Parathyroid adenoma (tissue), 2 donors: ENCODE measurements around the gene PCNX2.

Experiments
- H2AFZ ChIP-seq: fragments of 300-600 bp; sonication (generic); one replicate; pipeline ENCODE4 v1.7.0; 2017; ENCODE audit warnings: antibody characterized with exemption, mild to moderate bottlenecking
- H3K27ac ChIP-seq: fragments of 300-600 bp; sonication (generic); one replicate; pipeline ENCODE4 v1.7.0; 2017
- H3K27me3 ChIP-seq: fragments of 300-600 bp; sonication (generic); one replicate; pipeline ENCODE4 v1.7.0; 2017; ENCODE audit warnings: low read length; ENCODE audit not compliant: control insufficient read depth, insufficient read depth
- H3K36me3 ChIP-seq: fragments of 300-600 bp; sonication (generic); one replicate; pipeline ENCODE4 v1.7.0; 2017; ENCODE audit warnings: low read length; ENCODE audit not compliant: control insufficient read depth, insufficient read depth
- H3K4me1 ChIP-seq: fragments of 300-600 bp; sonication (generic); one replicate; pipeline ENCODE4 v1.7.0; 2017; ENCODE audit warnings: control low read depth
- H3K4me2 ChIP-seq: fragments of 300-600 bp; sonication (generic); one replicate; pipeline ENCODE4 v1.7.0; 2017; ENCODE audit warnings: low read length
- H3K4me3 ChIP-seq: fragments of 300-600 bp; sonication (generic); one replicate; pipeline ENCODE4 v1.7.0; 2017; ENCODE audit warnings: low read depth, low read length
- H3K79me2 ChIP-seq: fragments of 300-600 bp; sonication (generic); one replicate; pipeline ENCODE4 v1.7.0; 2017; ENCODE audit warnings: control low read depth
- H3K9ac ChIP-seq: fragments of 300-600 bp; sonication (generic); one replicate; pipeline ENCODE4 v1.7.0; 2017; ENCODE audit warnings: mild to moderate bottlenecking
- H3K9me3 ChIP-seq: fragments of 300-600 bp; sonication (generic); one replicate; pipeline ENCODE4 v1.7.0; 2017; ENCODE audit warnings: low read length; ENCODE audit not compliant: control insufficient read depth
- TF ChIP-seq, protein P1 (sequence below): fragments of 300-600 bp; sonication (generic); IDR thresholded peaks from one replicate; pipeline ENCODE4 v1.7.0; 2017; ENCODE audit warnings: antibody characterized with exemption, mild to moderate bottlenecking
- donor health status: primary hyperparathyroidism.

The PCNX2 gene

DNA sequence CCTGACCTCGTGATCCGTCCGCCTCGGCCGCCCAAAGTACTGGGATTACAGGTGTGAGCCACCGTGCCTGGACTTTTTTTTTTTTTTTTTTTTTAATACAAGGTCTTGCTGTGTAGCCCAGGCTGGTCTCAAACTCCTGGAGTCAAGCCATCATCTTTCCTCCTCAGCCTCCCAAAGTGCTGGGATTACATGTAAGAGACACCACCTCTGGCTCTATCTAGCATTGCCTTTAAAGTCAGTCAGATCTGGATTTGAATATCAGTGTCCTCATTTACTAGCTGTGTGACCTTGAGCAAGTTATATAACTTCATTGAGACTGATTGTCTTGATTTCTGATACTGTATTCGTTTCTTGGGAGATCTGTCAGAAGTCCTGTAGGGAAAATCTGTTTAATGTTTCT is 38.6 kb upstream of the PCNX2 start:
- TF ChIP-seq, protein P1, sequence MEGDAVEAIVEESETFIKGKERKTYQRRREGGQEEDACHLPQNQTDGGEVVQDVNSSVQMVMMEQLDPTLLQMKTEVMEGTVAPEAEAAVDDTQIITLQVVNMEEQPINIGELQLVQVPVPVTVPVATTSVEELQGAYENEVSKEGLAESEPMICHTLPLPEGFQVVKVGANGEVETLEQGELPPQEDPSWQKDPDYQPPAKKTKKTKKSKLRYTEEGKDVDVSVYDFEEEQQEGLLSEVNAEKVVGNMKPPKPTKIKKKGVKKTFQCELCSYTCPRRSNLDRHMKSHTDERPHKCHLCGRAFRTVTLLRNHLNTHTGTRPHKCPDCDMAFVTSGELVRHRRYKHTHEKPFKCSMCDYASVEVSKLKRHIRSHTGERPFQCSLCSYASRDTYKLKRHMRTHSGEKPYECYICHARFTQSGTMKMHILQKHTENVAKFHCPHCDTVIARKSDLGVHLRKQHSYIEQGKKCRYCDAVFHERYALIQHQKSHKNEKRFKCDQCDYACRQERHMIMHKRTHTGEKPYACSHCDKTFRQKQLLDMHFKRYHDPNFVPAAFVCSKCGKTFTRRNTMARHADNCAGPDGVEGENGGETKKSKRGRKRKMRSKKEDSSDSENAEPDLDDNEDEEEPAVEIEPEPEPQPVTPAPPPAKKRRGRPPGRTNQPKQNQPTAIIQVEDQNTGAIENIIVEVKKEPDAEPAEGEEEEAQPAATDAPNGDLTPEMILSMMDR = no peak
- no peak overlapping the region for H3K9ac ChIP-seq
- H3K27me3 ChIP-seq = no peaks in the 10 kb centered on the region
- H2AFZ ChIP-seq = no peak overlapping the region
- H3K4me2 ChIP-seq = no peak overlapping the region
- H3K4me1 ChIP-seq = peaks cover 4% of the 10 kb centered on the region
- H3K9me3 ChIP-seq = no peaks in the 10 kb centered on the region
- H3K36me3 ChIP-seq = no peaks in the 10 kb centered on the region
- no peak overlapping the region for H3K4me3 ChIP-seq
- H3K79me2 ChIP-seq = peaks cover 4% of the 10 kb centered on the region
- H3K27ac ChIP-seq = no peak overlapping the region

DNA sequence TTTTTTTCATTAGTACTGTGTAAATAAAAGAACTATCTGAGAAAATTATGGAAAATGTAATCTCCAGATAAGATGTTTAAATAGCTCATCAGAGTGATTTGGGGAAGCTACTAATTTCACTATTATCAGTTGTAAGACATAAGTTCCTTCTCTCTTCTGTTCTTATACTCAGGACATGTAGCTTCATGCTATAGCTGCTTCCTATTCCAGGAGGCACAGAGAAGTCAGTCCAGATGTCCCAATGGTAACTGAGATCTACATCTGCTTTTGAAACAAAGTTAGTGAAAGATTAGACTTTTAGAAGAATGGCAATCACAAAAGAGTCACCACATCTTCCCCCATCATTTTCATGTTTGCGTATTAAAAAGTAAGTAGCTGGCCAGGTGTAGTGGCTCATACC is 37.6 kb upstream of the PCNX2 start:
- Histone ChIP-seq H3K36me3 (no peaks in the 10 kb centered on the region), H3K4me3 (no peak overlapping the region), H3K9me3 (no peaks in the 10 kb centered on the region), H3K79me2 (peaks cover 4% of the 10 kb centered on the region), H3K9ac (no peak overlapping the region), H3K27me3 (no peaks in the 10 kb centered on the region), H2AFZ (no peak overlapping the region), H3K4me1 (no peaks in the 10 kb centered on the region), H3K27ac (no peak overlapping the region), H3K4me2 (no peak overlapping the region)
- TF ChIP-seq, protein P1 = no peak

DNA sequence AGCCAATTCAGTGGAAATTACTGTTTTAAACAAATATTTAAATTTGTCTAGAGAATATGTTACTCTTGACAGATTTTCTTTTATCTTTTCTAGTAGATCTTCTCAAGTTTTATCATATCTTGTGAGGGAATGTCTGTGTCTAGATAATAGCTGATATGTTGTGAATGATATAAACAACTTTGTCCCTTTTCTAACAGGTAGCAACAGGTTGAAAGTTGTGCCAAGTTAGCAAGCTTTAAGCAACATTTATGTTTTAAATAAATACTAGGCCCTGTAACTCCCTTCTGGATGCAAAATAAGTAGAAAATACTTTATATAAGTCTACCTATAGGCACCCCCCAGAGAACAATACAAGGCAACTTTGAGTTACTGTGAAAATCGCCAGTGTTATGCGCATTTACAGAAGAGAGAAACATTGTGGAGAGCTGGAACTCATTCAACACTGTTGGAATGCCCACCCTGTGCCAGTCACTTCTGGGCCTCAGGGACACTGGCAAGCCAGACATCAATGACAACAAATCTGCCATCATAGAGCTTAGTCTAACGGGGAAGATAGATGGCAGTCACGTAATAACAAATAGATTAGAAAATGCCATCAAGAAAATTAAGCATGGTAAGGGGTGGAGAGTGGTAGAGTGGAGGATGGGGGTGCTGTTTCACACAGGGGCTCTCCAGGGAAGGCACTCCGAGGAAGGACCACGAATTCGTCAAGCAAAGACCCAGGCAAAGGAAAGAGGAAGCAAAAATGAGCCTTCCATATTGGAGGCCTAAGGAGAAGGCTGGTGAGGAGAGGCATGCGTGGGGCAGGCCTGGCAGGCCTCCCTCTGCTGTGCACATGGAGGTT is 36.4 kb upstream of the PCNX2 start:
- no peaks in the 10 kb centered on the region for H3K9me3 ChIP-seq
- H3K9ac ChIP-seq = no peak overlapping the region
- H3K4me1 ChIP-seq = no peaks in the 10 kb centered on the region
- no peaks in the 10 kb centered on the region for H3K27me3 ChIP-seq
- H3K36me3 ChIP-seq = no peaks in the 10 kb centered on the region
- H3K79me2 ChIP-seq = peaks cover 4% of the 10 kb centered on the region
- H3K4me2 ChIP-seq = no peak overlapping the region
- no peak overlapping the region for H3K27ac ChIP-seq
- no peak overlapping the region for H3K4me3 ChIP-seq
- H2AFZ ChIP-seq = no peak overlapping the region
- TF ChIP-seq, protein P1 = no peak

DNA sequence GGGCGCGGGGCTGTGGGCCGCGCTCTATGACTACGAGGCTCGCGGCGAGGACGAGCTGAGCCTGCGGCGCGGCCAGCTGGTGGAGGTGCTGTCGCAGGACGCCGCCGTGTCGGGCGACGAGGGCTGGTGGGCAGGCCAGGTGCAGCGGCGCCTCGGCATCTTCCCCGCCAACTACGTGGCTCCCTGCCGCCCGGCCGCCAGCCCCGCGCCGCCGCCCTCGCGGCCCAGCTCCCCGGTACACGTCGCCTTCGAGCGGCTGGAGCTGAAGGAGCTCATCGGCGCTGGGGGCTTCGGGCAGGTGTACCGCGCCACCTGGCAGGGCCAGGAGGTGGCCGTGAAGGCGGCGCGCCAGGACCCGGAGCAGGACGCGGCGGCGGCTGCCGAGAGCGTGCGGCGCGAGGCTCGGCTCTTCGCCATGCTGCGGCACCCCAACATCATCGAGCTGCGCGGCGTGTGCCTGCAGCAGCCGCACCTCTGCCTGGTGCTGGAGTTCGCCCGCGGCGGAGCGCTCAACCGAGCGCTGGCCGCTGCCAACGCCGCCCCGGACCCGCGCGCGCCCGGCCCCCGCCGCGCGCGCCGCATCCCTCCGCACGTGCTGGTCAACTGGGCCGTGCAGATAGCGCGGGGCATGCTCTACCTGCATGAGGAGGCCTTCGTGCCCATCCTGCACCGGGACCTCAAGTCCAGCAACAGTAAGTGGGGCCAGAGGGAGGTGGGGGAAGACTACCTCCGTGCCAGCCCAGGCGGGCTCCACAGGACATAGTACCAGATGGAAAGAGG is 32.8 kb upstream of the PCNX2 start:
- Histone ChIP-seq H3K4me3 (peak overlapping the region; percentile 50), H3K27me3 (no peaks in the 10 kb centered on the region), H3K4me2 (peak overlapping the region; percentile 81), H3K9ac (peak overlapping the region; percentile 28), H2AFZ (peak overlapping the region; percentile 82), H3K4me1 (no peaks in the 10 kb centered on the region), H3K36me3 (no peaks in the 10 kb centered on the region), H3K79me2 (no peaks in the 10 kb centered on the region), H3K9me3 (no peaks in the 10 kb centered on the region), H3K27ac (peak overlapping the region; percentile 53)
- TF ChIP-seq, protein P1 = no peak
